ENCODE measurements around the gene GSTA5. TPM values are rescaled to one million over a fixed set of nuclear protein-coding genes. Genes with fewer than 3 reads are reported as not detected.

The GSTA5 gene
- total RNA-seq, result not detected

DNA sequence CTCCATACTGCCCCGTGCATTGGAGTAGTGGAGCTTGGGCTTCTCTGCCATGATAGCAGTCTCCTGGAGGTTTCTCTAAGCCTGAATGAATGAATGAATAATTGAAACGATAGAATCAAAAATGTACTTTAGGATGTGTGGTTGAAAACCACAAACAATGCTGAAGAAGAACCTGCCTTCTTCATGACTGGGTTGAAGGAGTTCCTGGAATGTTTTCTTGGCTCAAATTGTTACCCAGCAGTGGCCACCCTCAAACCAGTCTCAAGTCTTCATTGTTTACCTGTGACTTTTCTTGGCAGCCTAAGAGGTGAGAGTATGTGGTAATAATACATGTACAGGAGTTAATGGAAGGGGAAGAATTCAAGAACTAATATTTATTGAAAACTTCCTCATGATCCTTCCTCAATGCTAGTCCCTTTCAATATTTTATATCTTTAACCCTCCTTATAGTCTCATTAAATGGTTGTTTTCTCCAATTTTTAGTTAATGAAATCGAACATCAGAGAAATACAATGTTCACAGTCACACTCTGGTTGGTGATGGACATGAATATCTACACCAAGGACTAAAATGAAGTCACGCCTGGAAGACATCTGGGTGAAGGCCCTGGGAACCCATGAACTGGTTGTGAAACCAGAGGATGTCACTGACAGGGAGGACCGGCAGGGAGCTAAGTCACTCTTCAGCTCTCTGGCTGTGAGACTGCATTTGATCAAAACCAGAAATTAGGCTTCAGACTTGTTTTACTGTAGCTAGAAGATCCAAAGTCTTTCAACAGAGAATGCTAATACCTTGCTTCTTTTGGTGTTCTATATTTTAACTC, at the start of gene GSTA5:
TSS of gene GSTA5 (minus strand) at position 51 of the 823 bp plus-strand sequence.
- DNase-seq (ENCODE audit: low spot score in 2 of 2), result no peak
- Histone ChIP-seq H3K27me3 (no peaks in the 10 kb centered on the region), H3K4me1 (no peaks in the 10 kb centered on the region), H3K9me3 (no peaks in the 10 kb centered on the region), H3K36me3 (no peaks in the 10 kb centered on the region), H3K4me3 (no peak within 1 kb of the TSS), H3K27ac (no peak within 1 kb of the TSS)
- TF ChIP-seq EP300 (IDR thresholded peaks at IDR 0.05) (no peak), POLR2A (IDR thresholded peaks at IDR 0.05) (no peak)
- TF ChIP-seq, protein P1, sequence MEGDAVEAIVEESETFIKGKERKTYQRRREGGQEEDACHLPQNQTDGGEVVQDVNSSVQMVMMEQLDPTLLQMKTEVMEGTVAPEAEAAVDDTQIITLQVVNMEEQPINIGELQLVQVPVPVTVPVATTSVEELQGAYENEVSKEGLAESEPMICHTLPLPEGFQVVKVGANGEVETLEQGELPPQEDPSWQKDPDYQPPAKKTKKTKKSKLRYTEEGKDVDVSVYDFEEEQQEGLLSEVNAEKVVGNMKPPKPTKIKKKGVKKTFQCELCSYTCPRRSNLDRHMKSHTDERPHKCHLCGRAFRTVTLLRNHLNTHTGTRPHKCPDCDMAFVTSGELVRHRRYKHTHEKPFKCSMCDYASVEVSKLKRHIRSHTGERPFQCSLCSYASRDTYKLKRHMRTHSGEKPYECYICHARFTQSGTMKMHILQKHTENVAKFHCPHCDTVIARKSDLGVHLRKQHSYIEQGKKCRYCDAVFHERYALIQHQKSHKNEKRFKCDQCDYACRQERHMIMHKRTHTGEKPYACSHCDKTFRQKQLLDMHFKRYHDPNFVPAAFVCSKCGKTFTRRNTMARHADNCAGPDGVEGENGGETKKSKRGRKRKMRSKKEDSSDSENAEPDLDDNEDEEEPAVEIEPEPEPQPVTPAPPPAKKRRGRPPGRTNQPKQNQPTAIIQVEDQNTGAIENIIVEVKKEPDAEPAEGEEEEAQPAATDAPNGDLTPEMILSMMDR (IDR thresholded peaks at IDR 0.05), result no peak
- whole genome bisulfite sequencing, 2 donors, result 80 to 81% methylated on average over 5 of the region's 5 CpGs

- WGBS, 2 donors, result 85 to 90% methylated on average over 3 of the region's 3 CpGs
- Histone ChIP-seq H3K4me1 (no peaks in the 10 kb centered on the region), H3K9me3 (no peaks in the 10 kb centered on the region), H3K27me3 (no peaks in the 10 kb centered on the region), H3K4me3 (no peak overlapping the region), H3K27ac (no peak overlapping the region), H3K36me3 (no peaks in the 10 kb centered on the region)
- TF ChIP-seq, protein P1 (IDR thresholded peaks at IDR 0.05), result no peak
- TF ChIP-seq POLR2A (IDR thresholded peaks at IDR 0.05), result no peak
- TF ChIP-seq EP300 (IDR thresholded peaks at IDR 0.05), result no peak
- DNase-seq (ENCODE audit: low spot score in 2 of 2), result no peak
Measured at GRCh38 chr6:52890018-52890417, 49.4 kb upstream of the GSTA5 start.

DNA sequence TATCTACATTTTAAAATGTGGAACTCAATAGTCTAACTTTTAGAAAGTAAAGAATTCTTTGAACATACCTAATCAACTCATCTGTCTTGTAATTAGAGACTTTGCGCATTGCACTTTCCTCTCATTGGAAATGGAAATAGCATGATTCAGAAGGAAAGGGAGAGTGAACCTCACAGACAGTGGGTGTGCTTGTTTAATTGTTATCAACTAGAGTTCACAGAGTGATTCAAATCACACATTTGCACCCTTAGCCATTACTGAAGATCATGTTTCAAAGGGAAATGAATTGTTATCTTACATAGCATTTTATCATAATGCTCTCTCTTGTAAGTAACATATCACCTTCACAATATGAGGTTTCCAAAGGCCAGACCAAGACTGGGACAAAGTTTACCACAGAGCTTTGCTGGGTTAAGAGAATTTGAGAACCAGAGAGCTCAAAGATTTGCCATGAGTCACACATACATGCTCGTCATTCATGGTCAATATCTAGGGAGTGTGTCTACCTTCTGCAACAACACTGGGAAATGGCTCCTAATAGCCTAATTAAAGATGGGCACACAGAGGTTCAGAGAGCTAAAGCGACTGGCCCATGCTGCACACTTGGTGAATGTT, 47.4 kb upstream of the GSTA5 start:
- Histone ChIP-seq H3K9me3 (no peaks in the 10 kb centered on the region), H3K4me1 (no peaks in the 10 kb centered on the region), H3K4me3 (no peak overlapping the region), H3K27ac (no peak overlapping the region), H3K36me3 (no peaks in the 10 kb centered on the region), H3K27me3 (no peaks in the 10 kb centered on the region)
- TF ChIP-seq, protein P1 (IDR thresholded peaks at IDR 0.05), result no peak
- TF ChIP-seq POLR2A (IDR thresholded peaks at IDR 0.05), result no peak
- TF ChIP-seq EP300 (IDR thresholded peaks at IDR 0.05), result no peak
- no peak for DNase-seq (ENCODE audit: low spot score in 2 of 2)
- WGBS, 2 donors, result 81 to 91% methylated on average over 3 of the region's 3 CpGs

- H3K27ac ChIP-seq, result peak overlapping the region in 3 of 4 donors; percentile 61 to 68 (median 67)
- H3K27me3 ChIP-seq, result no peaks in the 10 kb centered on the region
- 9 to 12% methylated on average over 18 of the region's 18 CpGs for WGBS, 2 donors
- no peaks in the 10 kb centered on the region for H3K9me3 ChIP-seq
- H3K4me3 ChIP-seq, result peak overlapping the region; percentile 27 to 55 (median 52)
- peak; percentile 46 to 77 for DNase-seq (ENCODE audit: low spot score in 2 of 2)
- peaks cover 0 to 5% (median 0%) of the 10 kb centered on the region in 4 donors for H3K4me1 ChIP-seq
- TF ChIP-seq EP300 (IDR thresholded peaks at IDR 0.05) (no peak), POLR2A (IDR thresholded peaks at IDR 0.05) (no peak)
- TF ChIP-seq, protein P1 (IDR thresholded peaks at IDR 0.05), result peak; percentile 73 to 81 (median 80)
- no peaks in the 10 kb centered on the region for H3K36me3 ChIP-seq
Measured at GRCh38 chr6:52881996-52882841, 41.6 kb upstream of the GSTA5 start.

Measured in tibial nerve (tissue), 4 donors.